ENCODE data around the gene CHML.

CHML gene

GRCh38 chr1:241639623-241640148, 483 bp downstream of the CHML start:
- peak; percentile 78 for DNase-seq
- TF ChIP-seq POLR2A (IDR thresholded peaks at IDR 0.05; ENCODE audit: low read length), result no peak
- no peak for TF ChIP-seq GATA1 (IDR thresholded peaks at IDR 0.05; ENCODE audit: low read depth, low read length)

GRCh38 chr1:241638909-241639622, 1.1 kb downstream of the CHML start:
- DNase-seq, result peak; percentile 49 to 50
- no peak for TF ChIP-seq GATA1 (IDR thresholded peaks at IDR 0.05; ENCODE audit: low read depth, low read length)
- no peak for TF ChIP-seq POLR2A (IDR thresholded peaks at IDR 0.05; ENCODE audit: low read length)

- TF ChIP-seq GATA1 (IDR thresholded peaks at IDR 0.05; ENCODE audit: low read depth, low read length) (no peak), POLR2A (IDR thresholded peaks at IDR 0.05; ENCODE audit: low read length) (no peak)
- peak in 1 of 2 experiments; percentile 8 for DNase-seq
Measured at GRCh38 chr1:241638099-241638682, 2.0 kb downstream of the CHML start.

- TF ChIP-seq POLR2A (IDR thresholded peaks at IDR 0.05; ENCODE audit: low read length) (no peak), GATA1 (IDR thresholded peaks at IDR 0.05; ENCODE audit: low read depth, low read length) (no peak)
- DNase-seq, result peak; percentile 16 to 30
Measured at GRCh38 chr1:241637604-241638003, 2.6 kb downstream of the CHML start.

- no peak for TF ChIP-seq GATA1 (IDR thresholded peaks at IDR 0.05; ENCODE audit: low read depth, low read length)
- no peak for TF ChIP-seq POLR2A (IDR thresholded peaks at IDR 0.05; ENCODE audit: low read length)
- DNase-seq, result no peak
Measured at GRCh38 chr1:241637046-241637590, 3.1 kb downstream of the CHML start.

- TF ChIP-seq POLR2A (IDR thresholded peaks at IDR 0.05; ENCODE audit: low read length) (no peak), GATA1 (IDR thresholded peaks at IDR 0.05; ENCODE audit: low read depth, low read length) (no peak)
- DNase-seq, result no peak
Measured at GRCh38 chr1:241636291-241636690, 3.9 kb downstream of the CHML start.

- DNase-seq, result no peak
- no peak for TF ChIP-seq GATA1 (IDR thresholded peaks at IDR 0.05; ENCODE audit: low read depth, low read length)
- no peak for TF ChIP-seq POLR2A (IDR thresholded peaks at IDR 0.05; ENCODE audit: low read length)
Measured at GRCh38 chr1:241635556-241636152, 4.5 kb downstream of the CHML start.

GRCh38 chr1:241632987-241633386, 7.2 kb downstream of the CHML start:
- no peak for DNase-seq
- TF ChIP-seq POLR2A (IDR thresholded peaks at IDR 0.05; ENCODE audit: low read length), result no peak
- no peak for TF ChIP-seq GATA1 (IDR thresholded peaks at IDR 0.05; ENCODE audit: low read depth, low read length)

GRCh38 chr1:241631674-241632073, 8.5 kb downstream of the CHML start:
- no peak for DNase-seq
- no peak for TF ChIP-seq GATA1 (IDR thresholded peaks at IDR 0.05; ENCODE audit: low read depth, low read length)
- TF ChIP-seq POLR2A (IDR thresholded peaks at IDR 0.05; ENCODE audit: low read length), result no peak

- TF ChIP-seq POLR2A (IDR thresholded peaks at IDR 0.05; ENCODE audit: low read length) (no peak), GATA1 (IDR thresholded peaks at IDR 0.05; ENCODE audit: low read depth, low read length) (no peak)
- no peak for DNase-seq
Measured at GRCh38 chr1:241630899-241631298, 9.3 kb downstream of the CHML start.

- no peak for DNase-seq
- TF ChIP-seq POLR2A (IDR thresholded peaks at IDR 0.05; ENCODE audit: low read length), result no peak
- no peak for TF ChIP-seq GATA1 (IDR thresholded peaks at IDR 0.05; ENCODE audit: low read depth, low read length)
Measured at GRCh38 chr1:241630476-241630875, 9.7 kb downstream of the CHML start.

- TF ChIP-seq POLR2A (IDR thresholded peaks at IDR 0.05; ENCODE audit: low read length) (no peak), GATA1 (IDR thresholded peaks at IDR 0.05; ENCODE audit: low read depth, low read length) (no peak)
- no peak for DNase-seq
Measured at GRCh38 chr1:241630005-241630404, 10.2 kb downstream of the CHML start.

- DNase-seq, result peak; percentile 56 to 70
- TF ChIP-seq POLR2A (IDR thresholded peaks at IDR 0.05; ENCODE audit: low read length) (no peak), GATA1 (IDR thresholded peaks at IDR 0.05; ENCODE audit: low read depth, low read length) (no peak)
Measured at GRCh38 chr1:241627453-241628259, 12.5 kb downstream of the CHML start.
